Measurements from ENCODE around the gene TTC39C.

- TF ChIP-seq CTCF (conservative IDR thresholded peaks at IDR 0.05; ENCODE audit: low read length) (no peak), EZH2phosphoT487 (IDR thresholded peaks at IDR 0.05; ENCODE audit: borderline replicate concordance, low read depth, low read length) (no peak)
These were observed 43.2 kb downstream of the TTC39C start for GRCh38 chr18:24057804-24058203.
